ENCODE results near the gene SLC26A5. TPM values are rescaled to one million over a fixed set of nuclear protein-coding genes. Genes with fewer than 3 reads are reported as not detected.
A peak's percentile ranks its signal among the peaks of the same experiment; 100 is the strongest.

SLC26A5 gene
- total and polyA plus RNA-seq, 2 of the 8 experiments (the other 6 are each of a cell fraction or from before 2014, with no cell fraction given), result 0.09 to 0.24 TPM

GRCh38 chr7:103344453-103345149, 101.4 kb downstream of the SLC26A5 start, which contains the start of gene DNAJC2:
Gene DNAJC2 (minus strand): TSS chr7:103344767. CDS start chr7:103344622, 145 bp downstream.
- Histone ChIP-seq H3K79me2 (ENCODE audit: control insufficient read depth in 1 of 2, insufficient read depth in 2 of 2, low read length in 2 of 2) (peaks cover 28 to 67% of the 10 kb centered on the region in 2 experiments), H2BK5ac (ENCODE audit: low read depth, low read length) (peak within 1 kb of the TSS; percentile 66), H3K79me1 (ENCODE audit: low read depth, low read length) (peaks cover 13% of the 10 kb centered on the region; the same call in 1 of the 2 replicates), H3K27me3 (replicated peaks in 1 of 4; ENCODE audit: control insufficient read depth in 3 of 4, extremely low read depth in 1 of 4, insufficient read depth in 3 of 4, low read length in 3 of 4) (no peaks in the 10 kb centered on the region), H2BK20ac (ENCODE audit: low read length) (no peak within 1 kb of the TSS), H2BK12ac (ENCODE audit: low read depth, low read length) (no peak within 1 kb of the TSS; the same call in 1 of the 2 replicates), H4K91ac (replicated peaks; ENCODE audit: insufficient read length, low read length) (no peak within 1 kb of the TSS), H3K36me3 (ENCODE audit: control insufficient read depth in 2 of 4, insufficient read depth in 4 of 4, low read length in 3 of 4) (peaks cover 9 to 21% (median 18%) of the 10 kb centered on the region in 4 experiments), H3K27ac (ENCODE audit: low read depth, low read length) (peak within 1 kb of the TSS; percentile 72), H3K4me2 (ENCODE audit: insufficient read depth in 1 of 2, low read depth in 2 of 2, low read length in 2 of 2) (peak within 1 kb of the TSS; percentile 81 to 100), H3K4me3 (ENCODE audit: extremely low read depth in 1 of 4, insufficient read depth in 2 of 4, low read depth in 3 of 4, low read length in 4 of 4) (peak within 1 kb of the TSS; percentile 83 to 99 (median 90)), H2BK15ac (ENCODE audit: low read length) (no peak within 1 kb of the TSS), H4K5ac (ENCODE audit: insufficient read length, low read depth, low read length) (peak within 1 kb of the TSS; percentile 81), H2AFZ (ENCODE audit: low read length) (peak within 1 kb of the TSS; percentile 95), H3K23ac (ENCODE audit: insufficient read length) (no peak within 1 kb of the TSS), H3K14ac (ENCODE audit: insufficient read length) (no peak within 1 kb of the TSS), H3K56ac (replicated peaks; ENCODE audit: insufficient read length, low read depth, low read length) (peak within 1 kb of the TSS; percentile 66), H3K4ac (replicated peaks; ENCODE audit: insufficient read length, low read depth, low read length) (peak within 1 kb of the TSS; percentile 57), H2AK5ac (ENCODE audit: low read depth, low read length) (no peak within 1 kb of the TSS), H3K9me3 (ENCODE audit: insufficient read depth in 2 of 2, low read depth in 1 of 2, low read length in 1 of 2) (no peaks in the 10 kb centered on the region), H3K9ac (replicated peaks in 1 of 4; ENCODE audit: extremely low read depth in 1 of 4, low read depth in 3 of 4, low read length in 3 of 4) (peak within 1 kb of the TSS; percentile 82 to 98 (median 94)), H4K20me1 (replicated peaks in 1 of 2; ENCODE audit: control insufficient read depth in 1 of 2, insufficient read depth in 2 of 2, low read length in 2 of 2) (peaks cover 2% of the 10 kb centered on the region in 2 experiments), H4K8ac (ENCODE audit: extremely low read depth, insufficient read depth, low read length) (peak within 1 kb of the TSS; percentile 98; the same call in 1 of the 2 replicates), H3K18ac (ENCODE audit: extremely low read depth, low read length) (peak within 1 kb of the TSS; percentile 76; the same call in 1 of the 2 replicates), H3K4me1 (replicated peaks in 1 of 4; ENCODE audit: control insufficient read depth in 3 of 4, insufficient read depth in 4 of 4, low read length in 3 of 4) (peaks cover 0 to 8% (median 2%) of the 10 kb centered on the region in 4 experiments; a peak in 2 of 7 replicates), H3K23me2 (ENCODE audit: low read depth, low read length) (peaks cover 8% of the 10 kb centered on the region), H2BK120ac (replicated peaks; ENCODE audit: low read depth, low read length) (no peak within 1 kb of the TSS)
- ChIA-PET POLR2A (ENCODE audit: partially characterized antibody) (interaction anchor here (1.0 to 2.0 kb wide), 5 partner anchors 14 to 48 kb away, joined by 3 to 6 read pairs (median 5); partner anchors contain the start of gene PMPCB), CTCF (ENCODE audit: partially characterized antibody) (no interaction called here)
- FAIRE-seq (no peak), DNase-seq (ENCODE audit: low read depth in 1 of 2, low spot score in 2 of 2) (peak; percentile 63 to 82)
- WGBS, 2 experiments (ENCODE audit: extremely low coverage in 1 of 2, insufficient coverage in 1 of 2, insufficient read length in 1 of 2, insufficient replicate concordance in 2 of 2, low coverage in 1 of 2, low lambda C conversion rate in 2 of 2, missing lambda C conversion rate in 1 of 2), result 16% methylated on average over 30 of the region's 43 CpGs; no CpG with 5 or more reads in 1 of the 2 experiments
- TF ChIP-seq CTCF (IDR thresholded peaks at IDR 0.05; ENCODE audit: control extremely low read depth in 1 of 3, insufficient read depth in 1 of 3, low read depth in 1 of 3, low read length in 3 of 3), result no peak
- no peak for TF ChIP-seq ATF3 (IDR thresholded peaks at IDR 0.05; ENCODE audit: insufficient read depth, low read depth, low read length)
- no peak for TF ChIP-seq CEBPB (IDR thresholded peaks at IDR 0.05; ENCODE audit: low read depth, low read length)
- TF ChIP-seq BACH1 (IDR thresholded peaks at IDR 0.05; ENCODE audit: low read length), result peak; percentile 83
- TF ChIP-seq CBX8 (IDR thresholded peaks at IDR 0.05; ENCODE audit: borderline replicate concordance, low read depth, low read length), result no peak
- TF ChIP-seq EGR1 (IDR thresholded peaks at IDR 0.05; ENCODE audit: borderline replicate concordance, low read depth, low read length), result peak; percentile 88
- TF ChIP-seq MAX (IDR thresholded peaks at IDR 0.05), result peak; percentile 94
